HAP-1 (cell line): ENCODE data around the gene ROPN1L.

Experiments
- DNase-seq, 2 experiments: peaks; one replicate each; pipeline ENCODE4 v3.0.0-alpha.2; 2016 to 2020; ENCODE audit warnings: low spot score in 2 of 2
- H3K27me3 ChIP-seq: fragments of 250-450 bp; sonication (Bioruptor Pico); 2 replicates; pipeline ENCODE4 v1.5.1; 2020; ENCODE audit warnings: low read depth, mild to moderate bottlenecking, moderate library complexity
- H3K36me3 ChIP-seq: fragments of 250-450 bp; sonication (Bioruptor Pico); replicated peaks from 2 replicates; pipeline ENCODE4 v1.5.1; 2020; ENCODE audit warnings: mild to moderate bottlenecking
- H3K4me1 ChIP-seq: fragments of 250-450 bp; sonication (Bioruptor Pico); 2 replicates; pipeline ENCODE4 v1.5.1; 2020; ENCODE audit warnings: mild to moderate bottlenecking
- H3K4me3 ChIP-seq: fragments of 250-450 bp; sonication (Bioruptor Pico); 2 replicates; pipeline ENCODE4 v1.5.1; 2020; ENCODE audit warnings: mild to moderate bottlenecking, moderate library complexity
- H3K9me3 ChIP-seq: fragments of 250-450 bp; sonication (Bioruptor Pico); 2 replicates; pipeline ENCODE4 v1.5.1; 2020; ENCODE audit warnings: mild to moderate bottlenecking, moderate library complexity
- in situ Hi-C: fragments of 300-500 bp; cut with MboI; formaldehyde crosslinking; loops from 3 replicates; pipeline ENCODE4 v1.14.3; 2020; ENCODE audit warnings: low sequenced_read_pairs, inconsistent platforms, mixed read lengths

Gene ROPN1L

GRCh38 chr5:10499066-10499465 is 57.4 kb downstream of the ROPN1L start:
- Histone ChIP-seq H3K4me3 (no peak overlapping the region), H3K9me3 (no peaks in the 10 kb centered on the region), H3K27me3 (no peaks in the 10 kb centered on the region), H3K36me3 (no peaks in the 10 kb centered on the region), H3K4me1 (no peaks in the 10 kb centered on the region)
- in situ Hi-C loops: no loop called here
- no peak for DNase-seq

DNA sequence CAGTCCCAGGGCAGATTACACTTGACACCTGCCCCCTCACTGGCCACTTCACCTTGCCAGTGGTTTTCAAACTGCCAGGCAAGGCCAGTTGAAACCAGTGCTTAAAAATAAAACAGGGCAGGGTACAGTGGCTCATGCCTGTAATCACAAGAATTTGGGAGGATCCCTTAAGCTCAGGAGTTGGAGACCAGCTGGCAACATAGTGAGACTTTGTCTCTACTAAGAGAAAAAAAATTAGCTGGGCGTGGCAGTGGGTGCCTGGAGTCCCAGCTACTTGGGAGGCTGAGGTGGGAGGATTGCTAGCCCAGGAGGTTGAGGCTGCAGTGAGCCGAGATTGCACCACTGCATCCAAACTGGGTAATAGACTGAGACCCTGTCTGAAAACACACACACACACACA is 58.1 kb downstream of the ROPN1L start:
- Histone ChIP-seq H3K36me3 (no peaks in the 10 kb centered on the region), H3K4me3 (no peak overlapping the region), H3K27me3 (no peaks in the 10 kb centered on the region), H3K9me3 (no peaks in the 10 kb centered on the region), H3K4me1 (no peaks in the 10 kb centered on the region)
- DNase-seq: no peak
- in situ Hi-C loops: no loop called here

DNA sequence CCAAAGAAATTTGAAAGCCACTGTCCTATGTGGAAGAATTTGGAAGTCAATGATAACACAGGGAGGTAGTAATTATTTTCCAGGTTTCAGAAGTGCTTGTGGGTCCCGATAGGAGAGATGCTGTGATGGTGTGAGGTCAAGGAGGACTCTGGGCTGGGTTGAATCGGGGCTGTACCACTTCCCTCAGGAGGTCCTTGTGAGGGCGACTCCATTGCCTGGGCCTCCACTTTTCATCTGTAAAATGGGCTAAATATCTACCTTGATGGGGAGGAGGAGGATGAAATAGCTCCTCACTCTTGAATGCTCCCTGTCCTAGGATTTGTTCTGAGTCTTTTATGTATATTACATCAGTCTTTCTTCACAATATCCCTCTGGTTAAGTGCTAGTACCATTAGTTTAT is 59.0 kb downstream of the ROPN1L start:
- in situ Hi-C loops: no loop called here
- no peak for DNase-seq
- Histone ChIP-seq H3K36me3 (no peaks in the 10 kb centered on the region), H3K9me3 (no peaks in the 10 kb centered on the region), H3K4me1 (no peaks in the 10 kb centered on the region), H3K4me3 (no peak overlapping the region), H3K27me3 (no peaks in the 10 kb centered on the region)

DNA sequence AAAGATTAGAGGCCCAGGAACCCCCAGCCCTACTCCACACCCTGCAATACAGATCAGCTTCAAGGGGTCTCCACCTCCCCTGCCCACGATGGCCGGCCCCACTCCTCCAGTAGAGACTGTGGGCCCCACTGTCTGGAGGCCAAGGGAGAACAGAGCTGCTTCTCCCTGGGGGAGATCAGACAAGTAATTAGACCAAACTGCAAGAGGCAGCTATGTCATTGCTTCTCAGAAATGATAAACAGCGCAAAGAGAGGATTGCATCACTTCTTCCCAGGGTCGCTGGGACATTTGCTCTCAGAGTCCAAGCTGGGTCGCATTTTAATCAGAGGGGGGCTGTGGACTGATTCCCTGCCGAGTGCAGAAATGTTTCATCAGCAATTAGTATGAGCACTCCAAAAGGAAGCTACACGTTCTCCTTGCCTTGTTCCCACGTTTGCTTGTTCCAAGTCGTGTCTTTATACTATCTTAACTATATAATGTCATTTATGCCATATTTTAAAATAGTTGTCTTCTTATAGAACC is 59.9 kb downstream of the ROPN1L start:
- in situ Hi-C loops: no loop called here
- no peak for DNase-seq
- no peaks in the 10 kb centered on the region for H3K4me1 ChIP-seq
- H3K36me3 ChIP-seq: no peaks in the 10 kb centered on the region
- H3K27me3 ChIP-seq: no peaks in the 10 kb centered on the region
- H3K4me3 ChIP-seq: no peak overlapping the region
- no peaks in the 10 kb centered on the region for H3K9me3 ChIP-seq

DNA sequence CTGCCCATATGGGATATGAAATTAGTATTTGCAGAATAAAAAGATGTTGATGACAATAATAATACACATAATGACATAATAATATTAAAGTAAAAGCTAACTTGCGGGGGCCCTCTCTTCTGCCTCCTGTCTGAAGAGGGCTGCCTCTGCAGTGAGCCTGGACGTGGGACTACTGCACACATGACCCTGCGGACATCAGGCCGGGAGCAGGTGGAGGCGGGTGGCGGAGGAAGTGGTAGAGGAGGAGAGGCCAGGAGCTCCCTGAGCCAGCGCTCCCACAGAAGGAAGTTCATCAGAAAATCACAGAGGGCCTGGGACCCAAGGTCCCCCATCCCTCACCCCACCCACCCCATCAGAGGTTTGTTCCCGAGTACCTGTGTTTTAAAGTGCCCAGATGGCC is 60.5 kb downstream of the ROPN1L start:
- Histone ChIP-seq H3K9me3 (no peaks in the 10 kb centered on the region), H3K36me3 (no peaks in the 10 kb centered on the region), H3K4me3 (no peak overlapping the region), H3K4me1 (no peaks in the 10 kb centered on the region), H3K27me3 (no peaks in the 10 kb centered on the region)
- in situ Hi-C loops: no loop called here
- no peak for DNase-seq

- no peak for DNase-seq
- in situ Hi-C loops: no loop called here
Measured at GRCh38 chr5:10502578-10502977, 60.9 kb downstream of the ROPN1L start.

DNA sequence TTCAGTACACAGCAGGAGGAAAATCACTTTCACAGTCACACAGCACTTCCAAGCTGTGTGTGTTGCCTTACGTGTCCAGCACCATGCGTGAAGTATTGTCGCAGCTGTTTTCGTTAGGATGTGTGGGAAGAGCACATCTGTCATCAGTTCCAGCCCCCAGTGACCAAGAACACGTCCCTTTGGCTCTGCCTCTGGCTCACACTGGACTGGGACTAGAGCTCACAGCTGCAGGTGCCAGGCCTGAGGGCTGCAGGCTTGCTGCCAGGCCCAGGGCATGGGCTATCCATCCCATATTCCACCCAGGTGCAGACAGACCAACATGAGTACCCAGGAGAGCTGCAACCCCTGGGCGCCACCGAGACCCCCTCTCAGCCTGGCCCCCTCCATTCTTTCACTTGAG is 61.6 kb downstream of the ROPN1L start:
- no peaks in the 10 kb centered on the region for H3K4me1 ChIP-seq
- H3K9me3 ChIP-seq: no peaks in the 10 kb centered on the region
- H3K4me3 ChIP-seq: no peak overlapping the region
- DNase-seq: no peak
- H3K27me3 ChIP-seq: no peaks in the 10 kb centered on the region
- H3K36me3 ChIP-seq: no peaks in the 10 kb centered on the region
- in situ Hi-C loops: no loop called here

More at GRCh38 chr5:10502578-10502977, 60.9 kb downstream of the ROPN1L start:
- Histone ChIP-seq H3K4me3 (no peak overlapping the region), H3K36me3 (no peaks in the 10 kb centered on the region), H3K4me1 (no peaks in the 10 kb centered on the region), H3K9me3 (no peaks in the 10 kb centered on the region), H3K27me3 (no peaks in the 10 kb centered on the region)

DNA sequence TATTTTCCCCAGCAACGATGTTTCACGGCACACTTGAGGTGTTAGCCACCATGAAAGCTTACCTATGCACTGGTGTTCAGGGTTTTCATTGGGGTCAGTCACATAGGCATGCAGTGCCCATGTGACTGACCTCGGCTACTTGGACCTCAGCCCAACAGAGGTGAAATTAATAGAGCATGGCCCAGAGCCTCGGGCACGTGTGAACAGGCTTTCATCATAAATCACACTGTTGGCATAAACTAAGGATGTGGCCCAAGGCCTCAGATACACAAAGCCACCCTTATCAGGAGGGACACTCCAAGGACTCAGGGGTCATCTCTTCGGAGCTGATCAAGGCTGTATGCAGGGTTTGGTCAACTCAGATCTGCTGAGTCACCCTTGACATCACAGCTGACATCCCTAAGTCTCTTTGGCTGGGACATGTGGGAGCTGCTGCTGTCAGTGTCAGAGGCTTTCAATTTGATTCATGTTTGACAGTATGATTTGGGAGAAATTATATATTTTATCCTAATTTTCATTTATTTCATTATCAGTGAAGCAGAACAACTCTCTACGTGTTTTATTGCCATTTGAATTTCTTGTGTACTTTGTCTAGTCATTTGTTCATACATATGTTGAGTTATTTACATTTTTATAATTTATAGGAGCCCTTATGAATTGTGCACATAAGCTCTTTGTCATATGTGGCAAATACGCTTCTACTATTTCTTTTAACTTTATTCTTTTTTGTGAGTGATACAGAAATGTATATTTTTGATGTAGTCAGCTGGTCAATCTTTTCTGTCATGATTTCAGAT is 62.5 kb downstream of the ROPN1L start:
- H3K4me3 ChIP-seq: no peak overlapping the region
- H3K36me3 ChIP-seq: no peaks in the 10 kb centered on the region
- in situ Hi-C loops: no loop called here
- H3K9me3 ChIP-seq: no peaks in the 10 kb centered on the region
- no peaks in the 10 kb centered on the region for H3K4me1 ChIP-seq
- DNase-seq: no peak
- H3K27me3 ChIP-seq: no peaks in the 10 kb centered on the region

DNA sequence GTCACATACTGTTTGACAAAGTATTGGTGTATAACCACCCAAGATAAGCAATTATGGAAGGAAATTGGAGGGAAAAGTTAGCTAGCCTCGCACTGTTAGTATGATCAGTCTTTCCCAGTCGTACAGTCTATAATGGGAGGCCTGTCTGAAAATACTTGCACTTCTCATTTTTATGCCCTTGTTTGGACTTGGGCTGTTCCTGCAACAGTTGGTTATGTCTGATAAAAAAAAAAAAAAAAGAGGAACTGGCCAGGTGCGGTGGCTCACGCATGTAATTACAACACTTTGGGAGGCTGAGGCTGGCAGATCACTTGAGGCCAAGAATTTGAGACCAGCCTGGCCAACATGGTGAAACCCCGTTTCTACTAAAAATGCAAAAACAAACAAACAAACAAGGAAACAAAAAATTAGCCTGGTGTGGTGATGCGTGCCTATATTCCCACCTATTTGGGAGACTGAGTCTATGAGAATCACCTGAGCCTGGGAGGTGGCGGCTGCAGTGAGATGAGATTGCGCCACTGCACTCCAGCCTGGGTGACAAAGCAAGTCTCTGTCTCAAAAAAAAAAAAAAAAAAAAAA is 63.9 kb downstream of the ROPN1L start:
- H3K9me3 ChIP-seq: no peaks in the 10 kb centered on the region
- H3K4me1 ChIP-seq: no peaks in the 10 kb centered on the region
- no peaks in the 10 kb centered on the region for H3K36me3 ChIP-seq
- H3K4me3 ChIP-seq: no peak overlapping the region
- H3K27me3 ChIP-seq: no peaks in the 10 kb centered on the region
- DNase-seq: no peak
- in situ Hi-C loops: no loop called here

- Histone ChIP-seq H3K4me1 (no peaks in the 10 kb centered on the region), H3K9me3 (no peaks in the 10 kb centered on the region), H3K27me3 (no peaks in the 10 kb centered on the region), H3K4me3 (no peak overlapping the region), H3K36me3 (no peaks in the 10 kb centered on the region)
- in situ Hi-C loops: no loop called here
- DNase-seq: no peak
Measured at GRCh38 chr5:10506535-10506934, 64.9 kb downstream of the ROPN1L start.

- no peak for DNase-seq
Measured at GRCh38 chr5:10507575-10508096, 66.0 kb downstream of the ROPN1L start.

DNA sequence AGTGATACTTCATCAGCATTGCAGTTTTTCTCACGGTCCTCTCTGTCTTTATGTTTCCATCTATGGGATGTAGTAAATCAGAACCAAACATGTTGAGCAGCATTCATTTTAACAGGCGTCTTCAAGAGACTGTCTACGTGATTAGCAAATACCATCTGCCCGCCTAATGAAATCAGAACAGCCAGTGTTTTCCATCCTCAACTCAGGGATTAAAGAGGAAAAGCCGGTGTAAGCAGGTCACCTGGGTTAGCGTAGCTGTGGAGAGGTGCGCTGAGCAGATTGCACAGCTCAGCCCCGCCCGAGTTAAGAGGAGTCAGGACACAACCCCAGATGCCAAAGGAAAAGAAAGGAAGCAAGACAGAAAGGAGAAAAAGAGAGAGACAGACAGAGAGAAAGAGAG is 67.9 kb downstream of the ROPN1L start:
- no peaks in the 10 kb centered on the region for H3K36me3 ChIP-seq
- DNase-seq: no peak
- H3K4me1 ChIP-seq: no peaks in the 10 kb centered on the region
- in situ Hi-C loops: no loop called here
- H3K9me3 ChIP-seq: no peaks in the 10 kb centered on the region
- no peaks in the 10 kb centered on the region for H3K27me3 ChIP-seq
- H3K4me3 ChIP-seq: no peak overlapping the region

More at GRCh38 chr5:10507575-10508096, 66.0 kb downstream of the ROPN1L start:
- H3K9me3 ChIP-seq: no peaks in the 10 kb centered on the region
- H3K27me3 ChIP-seq: no peaks in the 10 kb centered on the region
- H3K4me3 ChIP-seq: no peak overlapping the region
- no peaks in the 10 kb centered on the region for H3K36me3 ChIP-seq
- no peaks in the 10 kb centered on the region for H3K4me1 ChIP-seq
- in situ Hi-C loops: no loop called here

DNA sequence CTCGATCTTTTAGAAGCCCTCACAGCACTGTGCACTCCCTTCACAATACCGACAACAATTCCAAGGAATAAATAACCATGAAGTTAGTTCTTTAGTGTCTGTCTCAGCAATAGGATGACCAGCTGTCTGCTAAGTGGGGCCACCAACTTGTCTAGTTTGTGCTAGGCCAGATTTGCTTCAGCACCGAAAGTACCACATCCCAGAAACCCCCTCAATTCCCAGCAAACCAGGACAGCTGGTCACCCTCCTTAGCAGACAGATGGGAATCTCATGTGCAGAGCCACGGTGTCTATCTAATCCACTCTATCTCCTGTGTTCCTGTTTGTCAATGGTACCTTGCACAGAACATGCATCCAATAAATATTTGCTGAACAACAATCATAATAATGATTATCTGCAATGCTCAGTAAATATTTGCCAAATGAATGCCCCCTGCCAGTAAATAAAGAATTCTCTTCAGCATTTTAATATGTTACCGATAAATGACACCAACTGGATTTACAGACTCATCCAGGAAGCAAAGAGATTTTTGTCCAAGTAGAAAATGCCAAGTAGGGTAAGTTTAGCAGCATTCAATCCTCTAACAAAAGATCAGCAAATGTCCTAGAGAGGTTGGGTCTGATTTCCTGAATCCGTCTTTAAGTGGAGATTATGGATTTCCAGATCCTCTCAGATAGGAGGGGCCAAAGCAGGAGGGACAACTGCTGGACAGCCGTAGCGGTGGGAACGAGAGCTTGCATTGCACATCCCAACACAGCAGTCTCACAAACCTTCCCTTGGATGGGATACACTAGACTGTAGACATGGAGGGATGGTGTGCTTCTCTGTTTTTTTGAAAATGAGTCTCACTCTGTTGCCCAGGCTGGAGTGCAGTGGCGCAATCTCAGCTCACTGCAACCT is 70.3 kb downstream of the ROPN1L start:
- no peak for DNase-seq
- Histone ChIP-seq H3K9me3 (0 out of 2 replicates have a peak, but pooled peaks cover 2% of the 10 kb centered on the region), H3K36me3 (no peaks in the 10 kb centered on the region), H3K27me3 (no peaks in the 10 kb centered on the region), H3K4me1 (no peaks in the 10 kb centered on the region), H3K4me3 (no peak overlapping the region)
- in situ Hi-C loops: no loop called here
